ENCODE data around the gene PRRT4. TPM values are rescaled to one million over a fixed set of nuclear protein-coding genes. Genes with fewer than 3 reads are reported as not detected.

The PRRT4 gene
- total RNA-seq, 1 donor from 2014 or later, result not detected

GRCh38 chr7:128353610-128354009 is 7.9 kb downstream of the PRRT4 start:
- TF ChIP-seq, protein P1, sequence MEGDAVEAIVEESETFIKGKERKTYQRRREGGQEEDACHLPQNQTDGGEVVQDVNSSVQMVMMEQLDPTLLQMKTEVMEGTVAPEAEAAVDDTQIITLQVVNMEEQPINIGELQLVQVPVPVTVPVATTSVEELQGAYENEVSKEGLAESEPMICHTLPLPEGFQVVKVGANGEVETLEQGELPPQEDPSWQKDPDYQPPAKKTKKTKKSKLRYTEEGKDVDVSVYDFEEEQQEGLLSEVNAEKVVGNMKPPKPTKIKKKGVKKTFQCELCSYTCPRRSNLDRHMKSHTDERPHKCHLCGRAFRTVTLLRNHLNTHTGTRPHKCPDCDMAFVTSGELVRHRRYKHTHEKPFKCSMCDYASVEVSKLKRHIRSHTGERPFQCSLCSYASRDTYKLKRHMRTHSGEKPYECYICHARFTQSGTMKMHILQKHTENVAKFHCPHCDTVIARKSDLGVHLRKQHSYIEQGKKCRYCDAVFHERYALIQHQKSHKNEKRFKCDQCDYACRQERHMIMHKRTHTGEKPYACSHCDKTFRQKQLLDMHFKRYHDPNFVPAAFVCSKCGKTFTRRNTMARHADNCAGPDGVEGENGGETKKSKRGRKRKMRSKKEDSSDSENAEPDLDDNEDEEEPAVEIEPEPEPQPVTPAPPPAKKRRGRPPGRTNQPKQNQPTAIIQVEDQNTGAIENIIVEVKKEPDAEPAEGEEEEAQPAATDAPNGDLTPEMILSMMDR (IDR thresholded peaks at IDR 0.05), result no peak
- no peak overlapping the region for H3K27ac Mint-ChIP-seq
- CTCF ChIA-PET, result no interaction called here
- DNase-seq, result no peak
- peaks cover 6% of the 10 kb centered on the region for H3K4me1 Mint-ChIP-seq
- peaks cover 39% of the 10 kb centered on the region for H3K27me3 Mint-ChIP-seq
- POLR2A ChIA-PET, result interaction anchor here (0.6 kb wide), 1 partner anchor 11 kb away, joined by 7 read pairs; no protein-coding TSS in a partner anchor
- H3K36me3 Mint-ChIP-seq (ENCODE audit: low read depth), result no peaks in the 10 kb centered on the region
- H3K4me3 Mint-ChIP-seq, result no peak overlapping the region
- no peak for ATAC-seq (ENCODE audit: low read depth)
- intact Hi-C loops (cut with micrococcal nuclease), result no loop called here
- H3K9me3 Mint-ChIP-seq, result no peaks in the 10 kb centered on the region

DNA sequence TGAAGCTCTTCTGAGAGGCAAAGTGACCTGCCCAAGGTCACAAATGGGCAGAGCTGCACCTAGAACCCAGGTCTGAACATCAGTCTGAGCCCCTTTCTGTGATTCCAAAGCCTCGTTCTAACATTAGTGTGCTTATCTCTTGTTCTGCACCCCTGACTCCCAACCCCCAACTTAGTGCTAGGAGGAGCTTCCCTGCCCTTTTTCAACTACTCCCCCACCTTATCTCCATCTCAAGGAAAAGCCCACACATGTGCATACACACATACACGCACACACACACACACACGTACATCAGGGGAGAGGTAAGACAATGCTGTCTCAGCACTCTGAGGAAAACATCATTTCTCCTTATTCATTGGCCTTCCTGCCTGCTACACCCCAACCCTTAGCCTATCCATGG is 8.3 kb downstream of the PRRT4 start:
- TF ChIP-seq, protein P1 (IDR thresholded peaks at IDR 0.05), result no peak
- CTCF ChIA-PET, result no interaction called here
- Mint-ChIP-seq H3K27ac (no peak overlapping the region), H3K4me3 (no peak overlapping the region), H3K27me3 (peaks cover 34% of the 10 kb centered on the region), H3K9me3 (no peaks in the 10 kb centered on the region), H3K4me1 (peaks cover 6% of the 10 kb centered on the region), H3K36me3 (ENCODE audit: low read depth) (no peaks in the 10 kb centered on the region)
- ATAC-seq (ENCODE audit: low read depth) (no peak), DNase-seq (no peak)
- POLR2A ChIA-PET, result interaction anchor here (0.6 kb wide), 1 partner anchor 11 kb away, joined by 7 read pairs; no protein-coding TSS in a partner anchor
- intact Hi-C loops (cut with micrococcal nuclease), result no loop called here

DNA sequence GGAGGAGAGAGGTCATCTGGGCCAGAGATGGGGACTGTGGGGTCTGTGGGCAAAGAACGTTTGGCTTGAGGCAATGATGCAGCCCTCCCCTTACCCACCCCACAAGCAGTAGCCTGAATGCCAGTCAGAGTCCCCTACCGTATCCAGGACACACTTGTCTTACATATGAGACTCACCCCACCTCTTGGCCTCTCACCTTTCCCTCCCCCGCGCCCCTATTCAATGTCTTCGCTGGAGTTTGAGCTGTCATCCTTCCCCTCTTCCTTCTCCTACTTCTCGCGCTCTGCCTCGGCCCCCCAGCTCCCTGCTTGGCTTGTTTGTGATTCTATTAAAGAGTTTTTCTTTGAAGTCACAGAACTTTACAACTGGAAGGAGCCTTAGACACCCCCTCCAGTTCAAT is 8.9 kb downstream of the PRRT4 start:
- CTCF ChIA-PET, result no interaction called here
- peaks cover 31% of the 10 kb centered on the region for H3K27me3 Mint-ChIP-seq
- H3K4me1 Mint-ChIP-seq, result peaks cover 6% of the 10 kb centered on the region
- peak overlapping the region; percentile 13 for H3K4me3 Mint-ChIP-seq
- POLR2A ChIA-PET, result no interaction called here
- TF ChIP-seq, protein P1 (IDR thresholded peaks at IDR 0.05), result no peak
- H3K9me3 Mint-ChIP-seq, result no peaks in the 10 kb centered on the region
- H3K36me3 Mint-ChIP-seq (ENCODE audit: low read depth), result no peaks in the 10 kb centered on the region
- H3K27ac Mint-ChIP-seq, result no peak overlapping the region
- intact Hi-C loops (cut with micrococcal nuclease), result no loop called here
- no peak for DNase-seq
- ATAC-seq (ENCODE audit: low read depth), result no peak

DNA sequence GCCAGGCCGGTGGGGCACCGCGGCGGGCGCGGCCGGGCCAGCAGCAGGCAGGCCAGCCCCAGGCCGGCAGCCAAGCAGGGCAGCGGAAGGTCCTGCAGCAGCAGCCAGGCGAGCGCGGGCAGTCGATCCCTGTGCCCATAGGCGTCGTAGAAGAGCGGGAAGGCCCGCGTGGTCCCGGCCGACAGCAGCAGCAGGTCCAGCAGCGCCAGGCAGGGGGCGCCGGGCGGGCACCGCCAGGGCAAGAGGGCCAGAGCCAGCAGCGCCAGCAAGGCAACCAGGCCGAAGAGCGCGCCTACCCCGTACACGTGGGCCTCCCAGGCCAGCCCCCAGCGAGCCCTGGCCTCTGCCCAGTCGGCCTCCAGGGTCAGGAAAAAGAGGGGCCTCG is 9.3 kb downstream of the PRRT4 start:
- ChIA-PET CTCF (no interaction called here), POLR2A (no interaction called here)
- peaks cover 31% of the 10 kb centered on the region for H3K27me3 Mint-ChIP-seq
- H3K4me1 Mint-ChIP-seq, result peaks cover 6% of the 10 kb centered on the region
- ATAC-seq (ENCODE audit: low read depth), result peak; percentile 32
- no peak overlapping the region for H3K27ac Mint-ChIP-seq
- DNase-seq, result no peak
- no peaks in the 10 kb centered on the region for H3K9me3 Mint-ChIP-seq
- H3K4me3 Mint-ChIP-seq, result no peak overlapping the region
- TF ChIP-seq, protein P1 (IDR thresholded peaks at IDR 0.05), result no peak
- intact Hi-C loops (cut with micrococcal nuclease), result no loop called here
- no peaks in the 10 kb centered on the region for H3K36me3 Mint-ChIP-seq (ENCODE audit: low read depth)

DNA sequence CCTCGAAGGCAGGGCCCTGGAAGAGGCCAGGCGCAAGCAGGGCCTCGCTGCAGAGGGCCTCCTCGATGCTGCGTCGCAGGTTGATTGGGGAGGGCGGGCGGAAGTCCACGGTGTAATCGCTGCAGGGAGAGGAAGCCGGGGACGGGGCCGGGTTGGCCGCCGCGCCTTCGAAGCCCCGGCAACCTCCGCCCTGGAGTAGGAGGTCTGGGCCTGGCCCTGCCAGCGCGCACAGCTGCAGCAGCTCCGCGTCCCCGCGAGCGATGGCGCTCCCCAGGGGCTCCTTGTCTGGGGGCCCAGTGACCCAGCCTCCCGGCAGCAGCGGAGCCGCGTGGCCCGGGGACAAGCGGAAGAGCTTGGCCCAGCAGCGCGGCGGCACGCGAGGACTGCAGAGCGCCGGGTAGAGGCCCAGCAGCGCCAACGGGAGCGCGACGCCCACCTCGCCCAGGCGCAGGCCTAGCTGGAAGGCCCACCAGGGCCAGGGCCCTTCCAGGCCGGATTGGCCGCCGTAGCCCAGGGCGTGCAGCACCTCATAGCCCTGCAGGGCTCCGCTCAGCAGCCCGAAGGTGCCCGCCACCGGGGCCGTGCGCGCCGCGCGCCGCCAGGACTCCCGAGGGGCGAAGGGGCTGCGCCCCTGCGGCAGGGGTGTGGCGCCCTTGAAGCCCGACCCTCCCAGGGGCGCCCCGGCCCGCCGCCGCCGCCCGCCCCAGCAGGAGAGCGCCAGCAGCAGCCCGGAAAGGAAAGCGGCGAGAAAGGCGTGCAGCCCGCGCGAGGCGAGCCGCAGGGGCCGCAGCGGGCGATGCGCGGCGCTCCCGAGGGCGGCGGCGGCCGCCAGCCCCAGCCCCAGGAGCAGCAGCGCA is 10.0 kb downstream of the PRRT4 start:
- TF ChIP-seq, protein P1 (IDR thresholded peaks at IDR 0.05), result no peak
- ChIA-PET POLR2A (no interaction called here), CTCF (interaction anchor here (4.7 kb wide), 1 partner anchor 36 kb away, joined by 49 read pairs; no protein-coding TSS in a partner anchor)
- Mint-ChIP-seq H3K27ac (no peak overlapping the region), H3K4me3 (no peak overlapping the region), H3K9me3 (no peaks in the 10 kb centered on the region), H3K36me3 (ENCODE audit: low read depth) (no peaks in the 10 kb centered on the region), H3K4me1 (peaks cover 6% of the 10 kb centered on the region), H3K27me3 (peaks cover 31% of the 10 kb centered on the region)
- intact Hi-C loops (cut with micrococcal nuclease), result loop anchor here (1.0 kb wide), 1 partner anchor 8 kb away; the partner anchor contains the start of gene RBM28
- peak; percentile 20 for DNase-seq
- peak; percentile 48 for ATAC-seq (ENCODE audit: low read depth)
